HFF-Myc (cell line): ENCODE measurements around the gene DMAC2.
"Not testable (repeated sequence)": the region's sequence is repeated elsewhere in the genome, so short reads cannot be mapped to it uniquely, and the experiment has no call there.

Experiments
- DNase-seq: peaks from one replicate; pipeline ENCODE4 v3.0.0-alpha.2; 2011; ENCODE audit warnings: low read depth; ENCODE audit errors: extremely low read depth
- H3K4me3 ChIP-seq: replicated peaks from 2 replicates; pipeline ENCODE4 v1.5.1; 2011; ENCODE audit warnings: low read depth, mild to moderate bottlenecking, control low read depth, low read length
- CTCF ChIP-seq: IDR thresholded peaks from 2 replicates; pipeline ENCODE4 v1.5.1; 2012; ENCODE audit warnings: mild to moderate bottlenecking, low read depth, low read length, control low read depth; ENCODE audit errors: missing control alignments

DMAC2 gene

GRCh38 chr19:41397086-41398049 lies 42.3 kb downstream of the DMAC2 start, which contains the start of the genes BCKDHA and EXOSC5:
BCKDHA (plus strand) TSS chr19:41397818; CDS start chr19:41397828, 10 bp downstream.
EXOSC5 (minus strand) TSS chr19:41397359; CDS start chr19:41397328, 31 bp downstream.
- H3K4me3 ChIP-seq: peak within 1 kb of the TSS; percentile 97
- TF ChIP-seq CTCF: no peak
- DNase-seq: peak; percentile 100

- TF ChIP-seq CTCF: no peak
- peak overlapping the region; percentile 97 for H3K4me3 ChIP-seq
- no peak for DNase-seq
These were observed 44.4 kb downstream of the DMAC2 start for GRCh38 chr19:41395355-41395754.

DNA sequence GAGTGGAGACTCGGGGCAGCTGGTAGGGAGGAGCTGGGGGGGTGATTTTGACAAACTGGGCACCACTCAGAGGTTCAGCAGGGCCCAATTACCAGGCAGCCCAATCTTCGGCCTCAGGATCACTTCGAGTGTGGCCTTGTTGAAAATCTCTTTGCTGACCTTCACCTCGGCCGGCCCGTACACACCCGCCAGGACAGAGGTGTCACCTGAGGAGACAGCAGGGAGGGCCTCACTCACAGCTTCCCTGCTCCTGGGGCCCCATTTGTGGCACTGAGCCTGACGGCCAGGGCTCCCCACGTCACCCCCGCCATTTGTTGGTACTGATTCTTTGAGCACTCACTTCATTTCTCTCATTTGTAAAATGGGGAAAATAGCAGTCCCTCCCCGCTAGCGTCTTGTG lies 46.9 kb downstream of the DMAC2 start:
- no peak overlapping the region for H3K4me3 ChIP-seq
- no peak for TF ChIP-seq CTCF
- no peak for DNase-seq

- TF ChIP-seq CTCF: no peak
- DNase-seq: no peak
- H3K4me3 ChIP-seq: no peak overlapping the region
These were observed 48.1 kb downstream of the DMAC2 start for GRCh38 chr19:41391618-41392017.

GRCh38 chr19:41386442-41386841 lies 53.3 kb downstream of the DMAC2 start:
- no peak overlapping the region for H3K4me3 ChIP-seq
- DNase-seq: no peak
- TF ChIP-seq CTCF: no peak

- TF ChIP-seq CTCF: no peak
- DNase-seq: no peak
- no peak overlapping the region for H3K4me3 ChIP-seq
These were observed 55.4 kb downstream of the DMAC2 start for GRCh38 chr19:41384351-41384750.

DNA sequence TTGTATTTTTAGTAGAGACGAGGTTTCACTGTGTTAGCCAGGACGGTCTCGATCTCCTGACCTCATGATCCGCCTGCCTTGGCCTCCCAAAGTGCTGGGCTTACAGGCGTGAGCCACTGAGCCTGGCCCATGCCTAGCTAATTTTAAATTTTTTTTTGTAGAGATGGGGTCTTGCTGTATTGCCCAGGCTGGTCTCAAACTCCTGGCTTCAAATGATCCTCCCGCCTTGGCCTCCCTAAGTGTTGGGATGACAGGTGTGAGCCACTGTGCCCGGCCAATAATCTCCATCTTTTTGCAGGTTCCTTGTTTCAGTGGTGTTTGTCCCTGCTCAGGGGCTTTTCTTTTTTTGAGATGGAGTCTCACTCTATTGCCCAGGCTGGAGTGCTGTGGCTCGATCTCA lies 58.2 kb downstream of the DMAC2 start:
- not testable (repeated sequence) for DNase-seq, H3K4me3 ChIP-seq
